CD14-positive monocyte (primary cell): ENCODE results near the gene PHPT1. TPM values are rescaled to one million over a fixed set of nuclear protein-coding genes. Genes with fewer than 3 reads are reported as not detected.

Experiments
- DNase-seq, 3 donors: peaks; one replicate each; pipeline ENCODE4 v3.0.0-alpha.2; 2011 to 2022
- H2AFZ ChIP-seq: 2 replicates; pipeline ENCODE4 v1.6.0; 2012; ENCODE audit warnings: mild to moderate bottlenecking, low read depth, low read length, inconsistent platforms; ENCODE audit not compliant: insufficient read depth, poor library complexity, severe bottlenecking
- H3K27ac ChIP-seq, 2 donors: 1 replicate in 1 of 2; 2 replicates in 1 of 2; pipeline ENCODE4 v1.5.1; 2012 to 2013; ENCODE audit warnings: low read length in 2 of 2, control low read depth in 1 of 2, inconsistent platforms in 1 of 2, low read depth in 1 of 2, mild to moderate bottlenecking in 1 of 2
- H3K27me3 ChIP-seq, 2 donors: one replicate each; pipeline versions ENCODE4 v1.6.0 to v1.6.1; 2011 to 2013; ENCODE audit warnings: low read length in 2 of 2; ENCODE audit not compliant: control insufficient read depth in 2 of 2, insufficient read depth in 2 of 2
- H3K36me3 ChIP-seq, 2 donors: replicated peaks in 1 of 2; 1 replicate in 1 of 2; 2 replicates in 1 of 2; pipeline versions ENCODE4 v1.5.1 to v1.6.1; 2012 to 2013; ENCODE audit warnings: low read length in 2 of 2, control low read depth in 1 of 2, inconsistent platforms in 1 of 2, mild to moderate bottlenecking in 1 of 2; ENCODE audit not compliant: insufficient read depth in 2 of 2, control insufficient read depth in 1 of 2
- H3K4me1 ChIP-seq, 2 donors: 1 replicate in 1 of 2; 2 replicates in 1 of 2; pipeline versions ENCODE4 v1.5.1 to v1.6.1; 2012 to 2013; ENCODE audit warnings: low read length in 2 of 2, control low read depth in 1 of 2, inconsistent platforms in 1 of 2, mild to moderate bottlenecking in 1 of 2, moderate library complexity in 1 of 2; ENCODE audit not compliant: insufficient read depth in 2 of 2, control insufficient read depth in 1 of 2
- H3K4me2 ChIP-seq: replicated peaks from 2 replicates; pipeline ENCODE3; 2012; ENCODE audit warnings: low read length, moderate library complexity, mild to moderate bottlenecking; ENCODE audit not compliant: poor library complexity, severe bottlenecking; ENCODE audit errors: extremely low read depth
- H3K4me3 ChIP-seq, 3 experiments: fragments of 200-600 bp in 1 of 3; sonication (generic) in 1 of 3; replicated peaks in 1 of 3; 1 replicate in 2 of 3; 2 replicates in 1 of 3; pipeline ENCODE4 v1.5.1; 2011 to 2013; ENCODE audit warnings: low read length in 3 of 3, mild to moderate bottlenecking in 3 of 3, control low read depth in 2 of 3, low read depth in 2 of 3, inconsistent platforms in 1 of 3, moderate library complexity in 1 of 3
- H3K79me2 ChIP-seq: 2 replicates; pipeline ENCODE4 v1.6.0; 2012; ENCODE audit warnings: mild to moderate bottlenecking, control low read depth, inconsistent platforms, low read length, moderate library complexity; ENCODE audit not compliant: insufficient read depth
- H3K9ac ChIP-seq: 2 replicates; pipeline ENCODE4 v1.6.0; 2017; ENCODE audit warnings: low read length, mild to moderate bottlenecking; ENCODE audit not compliant: insufficient read depth, poor library complexity, severe bottlenecking
- H3K9me3 ChIP-seq, 2 donors: replicated peaks in 1 of 2; 1 replicate in 1 of 2; 2 replicates in 1 of 2; pipeline versions ENCODE4 v1.5.1 to v1.6.1; 2012 to 2013; ENCODE audit warnings: low read length in 2 of 2, control low read depth in 1 of 2; ENCODE audit not compliant: control insufficient read depth in 1 of 2, insufficient read depth in 1 of 2
- H4K20me1 ChIP-seq: 2 replicates; pipeline ENCODE4 v1.6.0; 2012; ENCODE audit warnings: mild to moderate bottlenecking, low read length, control low read depth, moderate library complexity; ENCODE audit not compliant: insufficient read depth
- H3K27ac Mint-ChIP-seq, 7 donors: one replicate each; pipeline ENCODE4 v1.8.0; 2020; ENCODE audit warnings: mild to moderate bottlenecking in 7 of 7, mixed read lengths in 7 of 7, moderate library complexity in 6 of 7, inconsistent platforms in 2 of 7
- H3K27me3 Mint-ChIP-seq, 3 donors: one replicate each; pipeline ENCODE4 v1.8.0; 2021 to 2022; ENCODE audit warnings: low read depth in 3 of 3, mild to moderate bottlenecking in 3 of 3, mixed read lengths in 3 of 3, moderate library complexity in 3 of 3, inconsistent platforms in 1 of 3
- H3K36me3 Mint-ChIP-seq, 2 donors: one replicate each; pipeline ENCODE4 v1.8.0; 2020; ENCODE audit warnings: mixed read lengths in 2 of 2, inconsistent platforms in 1 of 2, mild to moderate bottlenecking in 1 of 2
- H3K4me1 Mint-ChIP-seq: one replicate; pipeline ENCODE4 v1.8.0; 2020; ENCODE audit warnings: mild to moderate bottlenecking, mixed read lengths
- H3K4me3 Mint-ChIP-seq, 2 donors: one replicate each; pipeline ENCODE4 v1.8.0; 2020; ENCODE audit warnings: mild to moderate bottlenecking in 2 of 2, mixed read lengths in 2 of 2, moderate library complexity in 1 of 2
- H3K9me3 Mint-ChIP-seq, 7 donors: one replicate each; pipeline ENCODE4 v1.8.0; 2020 to 2022; ENCODE audit warnings: mixed read lengths in 7 of 7, mild to moderate bottlenecking in 6 of 7, moderate library complexity in 6 of 7, inconsistent platforms in 2 of 7
- CTCF ChIP-seq: fragments of 200-600 bp; IDR thresholded peaks from one replicate; pipeline ENCODE4 v1.8.0; 2022; ENCODE audit warnings: antibody characterized with exemption, mild to moderate bottlenecking
- WGBS: methylation state at CpG from one replicate; pipeline ENCODE4 v1.1.5; 2013; ENCODE audit warnings: missing lambda C conversion rate; ENCODE audit not compliant: insufficient coverage; 5-methylcytosine and 5-hydroxymethylcytosine counted together
- intact Hi-C, 2 donors: fragments of 100-400 bp; cut with micrococcal nuclease; formaldehyde crosslinking; loops; one replicate each; pipeline versions ENCODE4 v1.15.0 to v1.15.1; 2023
- polyA plus RNA-seq, 3 donors: library from polyadenylated mRNA; depleted of rRNA in 1 of 3; unstranded in 2 of 3; stranded (reverse) in 1 of 3; fragments of 300-500 nt in 2 of 3; fragments of >200 nt in 1 of 3; fragmentation: Illumina TruSeq in 2 of 3; gene quantifications; 1 replicate in 2 of 3; 2 replicates in 1 of 3; pipeline ENCODE4 v1.2.3, GENCODE V29; 2012 to 2021

The PHPT1 gene
- polyA plus RNA-seq, 3 donors: 70.0 to 163 (median 94.3) TPM

- Histone ChIP-seq H3K4me1 (peaks cover 21 to 35% of the 10 kb centered on the region in 2 donors), H3K36me3 (peaks cover 5 to 14% of the 10 kb centered on the region in 2 donors), H3K4me3 (peak overlapping the region; percentile 65 to 92 (median 87)), H3K9me3 (no peaks in the 10 kb centered on the region), H3K27ac (peak overlapping the region in 1 of 2 donors; percentile 70), H2AFZ (peak overlapping the region; percentile 90), H3K79me2 (peaks cover 50% of the 10 kb centered on the region), H3K27me3 (no peaks in the 10 kb centered on the region), H4K20me1 (peaks cover 37% of the 10 kb centered on the region), H3K4me2 (peak overlapping the region; percentile 97), H3K9ac (peak overlapping the region; percentile 81)
- H3K27me3 Mint-ChIP-seq: peaks cover 0 to 7% (median 1%) of the 10 kb centered on the region in 3 donors
- peaks cover 0 to 3% (median 0%) of the 10 kb centered on the region in 7 donors for H3K9me3 Mint-ChIP-seq
- no peak for TF ChIP-seq CTCF
- H3K27ac Mint-ChIP-seq: peak overlapping the region in 4 of 7 donors; percentile 35 to 81 (median 74)
- H3K4me3 Mint-ChIP-seq: peak overlapping the region; percentile 83 to 88
- intact Hi-C loops: loop anchor here (5.0 to 10.0 kb wide), 2 partner anchors 34 to 137 kb away; partner anchors contain the start of genes AJM1 (in 1 of the 2), C8G (in 1 of the 2) and FBXW5 (in 1 of the 2)
- WGBS: under 1% methylated on average over 93 of the region's 93 CpGs
- peak in 1 of 3 donors; percentile 6 for DNase-seq
- H3K36me3 Mint-ChIP-seq: peaks cover 27 to 48% of the 10 kb centered on the region in 2 donors
- H3K4me1 Mint-ChIP-seq: peaks cover 30% of the 10 kb centered on the region
Observed at GRCh38 chr9:136808075-136808805, 41.0 kb upstream of the PHPT1 start.

GRCh38 chr9:136808806-136809158 lies 40.4 kb upstream of the PHPT1 start:
- H3K9me3 Mint-ChIP-seq: peaks cover 0 to 2% (median 0%) of the 10 kb centered on the region in 7 donors
- peaks cover 0 to 2% (median 0%) of the 10 kb centered on the region in 3 donors for H3K27me3 Mint-ChIP-seq
- Histone ChIP-seq H4K20me1 (peaks cover 41% of the 10 kb centered on the region), H2AFZ (peak overlapping the region; percentile 90), H3K79me2 (peaks cover 50% of the 10 kb centered on the region), H3K36me3 (peaks cover 5 to 19% of the 10 kb centered on the region in 2 donors), H3K4me1 (peaks cover 21 to 35% of the 10 kb centered on the region in 2 donors), H3K27ac (peak overlapping the region in 1 of 2 donors; percentile 70), H3K27me3 (no peaks in the 10 kb centered on the region), H3K9me3 (no peaks in the 10 kb centered on the region), H3K4me2 (peak overlapping the region; percentile 97), H3K9ac (peak overlapping the region; percentile 81), H3K4me3 (peak overlapping the region; percentile 48 to 92 (median 87))
- peaks cover 30 to 50% of the 10 kb centered on the region in 2 donors for H3K36me3 Mint-ChIP-seq
- no peak for TF ChIP-seq CTCF
- 0% methylated on average over 9 of the region's 14 CpGs for WGBS
- intact Hi-C loops: loop anchor here (5.0 to 10.0 kb wide), 2 partner anchors 34 to 136 kb away; partner anchors contain the start of genes AJM1 (in 1 of the 2), C8G (in 1 of the 2) and FBXW5 (in 1 of the 2)
- H3K4me3 Mint-ChIP-seq: peak overlapping the region; percentile 78 to 88
- H3K4me1 Mint-ChIP-seq: peaks cover 30% of the 10 kb centered on the region
- peak in 2 of 3 donors; percentile 3 to 12 for DNase-seq
- H3K27ac Mint-ChIP-seq: peak overlapping the region in 4 of 7 donors; percentile 36 to 80 (median 58)
